Tibial nerve (tissue), 4 donors: ENCODE data around the gene ADGRG7. TPM values are rescaled to one million over a fixed set of nuclear protein-coding genes. Genes with fewer than 3 reads are reported as not detected.

Experiments used
- DNase-seq, 2 donors: peaks; one replicate each; pipeline ENCODE4 v3.0.0-alpha.2; 2019; ENCODE audit warnings: low spot score in 2 of 2
- H3K27ac ChIP-seq, 4 donors: fragments of 200-600 bp; sonication (generic) in 3 of 4; one replicate each; pipeline ENCODE4 v1.5.1; 2017 to 2019; ENCODE audit warnings: mild to moderate bottlenecking in 1 of 4
- H3K27me3 ChIP-seq, 2 donors: fragments of 200-600 bp; sonication (generic) in 1 of 2; one replicate each; pipeline versions ENCODE4 v1.5.1 to v1.6.0; 2017 to 2019
- H3K36me3 ChIP-seq, 3 donors: fragments of 200-600 bp; sonication (generic); one replicate each; pipeline ENCODE4 v1.5.1; 2018 to 2019
- H3K4me1 ChIP-seq, 4 donors: fragments of 200-600 bp; sonication (generic) in 3 of 4; one replicate each; pipeline ENCODE4 v1.5.1; 2017 to 2019
- H3K4me3 ChIP-seq, 4 donors: fragments of 200-600 bp; sonication (generic) in 3 of 4; one replicate each; pipeline ENCODE4 v1.5.1; 2017 to 2019; ENCODE audit warnings: mild to moderate bottlenecking in 1 of 4, moderate library complexity in 1 of 4
- H3K9me3 ChIP-seq, 4 donors: fragments of 200-600 bp; sonication (generic) in 3 of 4; one replicate each; pipeline ENCODE4 v1.5.1; 2017 to 2019
- CTCF ChIP-seq, 5 experiments: fragments of 200-600 bp in 3 of 5; fragments of 450-650 bp in 2 of 5; sonication (generic) in 3 of 5; IDR thresholded peaks; one replicate each; pipeline ENCODE4 v1.5.1; 2016 to 2019; ENCODE audit warnings: antibody characterized with exemption in 5 of 5, mild to moderate bottlenecking in 3 of 5, moderate library complexity in 2 of 5
- EP300 ChIP-seq, 2 donors: sonication (generic); formaldehyde crosslinking; IDR thresholded peaks; one replicate each; pipeline ENCODE4 v1.6.1; 2017; ENCODE audit warnings: antibody characterized with exemption in 2 of 2, mild to moderate bottlenecking in 1 of 2
- POLR2A ChIP-seq, 2 donors: fragments of 450-650 bp; IDR thresholded peaks; one replicate each; pipeline ENCODE4 v1.6.1; 2017; ENCODE audit warnings: antibody characterized with exemption in 2 of 2, mild to moderate bottlenecking in 2 of 2, moderate library complexity in 2 of 2
- WGBS, 2 donors: methylation state at CpG; one replicate each; pipeline ENCODE4 v1.1.5; 2018; 5-methylcytosine and 5-hydroxymethylcytosine counted together
- total RNA-seq, 4 donors: library from RNA; depleted of rRNA; stranded (reverse); fragments of >200 nt; gene quantifications; one replicate each; pipeline ENCODE4 v1.1.0, GENCODE V29; 2016

The ADGRG7 gene
- total RNA-seq, 4 donors from 2014 or later: 0.42 TPM; not detected in 3

- no peaks in the 10 kb centered on the region for H3K9me3 ChIP-seq
- H3K4me3 ChIP-seq: no peak overlapping the region
- 68 to 77% methylated on average over 2 of the region's 2 CpGs for WGBS, 2 donors
- no peaks in the 10 kb centered on the region for H3K4me1 ChIP-seq
- no peak for DNase-seq
- H3K36me3 ChIP-seq: no peaks in the 10 kb centered on the region
- no peaks in the 10 kb centered on the region for H3K27me3 ChIP-seq
- no peak for TF ChIP-seq CTCF (IDR thresholded peaks at IDR 0.05)
- TF ChIP-seq EP300 (IDR thresholded peaks at IDR 0.05): no peak
- no peak for TF ChIP-seq POLR2A (IDR thresholded peaks at IDR 0.05)
- H3K27ac ChIP-seq: no peak overlapping the region
Measured at GRCh38 chr3:100563652-100564211, 45.7 kb upstream of the ADGRG7 start.

- H3K27me3 ChIP-seq: no peaks in the 10 kb centered on the region
- H3K4me1 ChIP-seq: no peaks in the 10 kb centered on the region
- H3K27ac ChIP-seq: no peak overlapping the region
- no peaks in the 10 kb centered on the region for H3K9me3 ChIP-seq
- no peak for DNase-seq
- H3K36me3 ChIP-seq: peaks cover 0 to 18% (median 0%) of the 10 kb centered on the region in 3 donors
- H3K4me3 ChIP-seq: no peak overlapping the region
- WGBS, 2 donors: 79 to 85% methylated on average over 2 of the region's 2 CpGs
- TF ChIP-seq EP300 (IDR thresholded peaks at IDR 0.05): no peak
- TF ChIP-seq POLR2A (IDR thresholded peaks at IDR 0.05): no peak
- TF ChIP-seq CTCF (IDR thresholded peaks at IDR 0.05): no peak
Measured at GRCh38 chr3:100570811-100571210, 38.6 kb upstream of the ADGRG7 start.

- H3K27me3 ChIP-seq: no peaks in the 10 kb centered on the region
- 86 to 95% methylated on average over 3 of the region's 3 CpGs for WGBS, 2 donors
- no peak overlapping the region for H3K27ac ChIP-seq
- TF ChIP-seq POLR2A (IDR thresholded peaks at IDR 0.05) (no peak), CTCF (IDR thresholded peaks at IDR 0.05) (no peak), EP300 (IDR thresholded peaks at IDR 0.05) (no peak)
- no peaks in the 10 kb centered on the region for H3K4me1 ChIP-seq
- H3K36me3 ChIP-seq: peaks cover 0 to 13% (median 0%) of the 10 kb centered on the region in 3 donors
- no peaks in the 10 kb centered on the region for H3K9me3 ChIP-seq
- no peak for DNase-seq
- no peak overlapping the region for H3K4me3 ChIP-seq
Measured at GRCh38 chr3:100574536-100574935, 34.9 kb upstream of the ADGRG7 start.

- DNase-seq: no peak
- Histone ChIP-seq H3K36me3 (peaks cover 0 to 1% (median 0%) of the 10 kb centered on the region in 3 donors), H3K4me3 (no peak overlapping the region), H3K27ac (no peak overlapping the region), H3K9me3 (no peaks in the 10 kb centered on the region), H3K4me1 (no peaks in the 10 kb centered on the region), H3K27me3 (no peaks in the 10 kb centered on the region)
- WGBS, 2 donors: 90 to 95% methylated on average over 6 of the region's 6 CpGs
- no peak for TF ChIP-seq EP300 (IDR thresholded peaks at IDR 0.05)
- TF ChIP-seq POLR2A (IDR thresholded peaks at IDR 0.05): no peak
- no peak for TF ChIP-seq CTCF (IDR thresholded peaks at IDR 0.05)
Measured at GRCh38 chr3:100575704-100576103, 33.7 kb upstream of the ADGRG7 start.

GRCh38 chr3:100577382-100578008, 31.9 kb upstream of the ADGRG7 start:
- no peaks in the 10 kb centered on the region for H3K9me3 ChIP-seq
- no peak for DNase-seq
- H3K27ac ChIP-seq: no peak overlapping the region
- H3K4me1 ChIP-seq: no peaks in the 10 kb centered on the region
- 72 to 84% methylated on average over 1 of the region's 1 CpG for WGBS, 2 donors
- H3K4me3 ChIP-seq: no peak overlapping the region
- no peaks in the 10 kb centered on the region for H3K36me3 ChIP-seq
- no peaks in the 10 kb centered on the region for H3K27me3 ChIP-seq
- TF ChIP-seq POLR2A (IDR thresholded peaks at IDR 0.05) (no peak), CTCF (IDR thresholded peaks at IDR 0.05) (no peak), EP300 (IDR thresholded peaks at IDR 0.05) (no peak)
